ENCODE data around the gene SCYGR7. TPM values are rescaled to one million over a fixed set of nuclear protein-coding genes. Genes with fewer than 3 reads are reported as not detected.
"Not testable (repeated sequence)": the region's sequence is repeated elsewhere in the genome, so short reads cannot be mapped to it uniquely, and the experiment has no call there.

SCYGR7 gene, protein sequence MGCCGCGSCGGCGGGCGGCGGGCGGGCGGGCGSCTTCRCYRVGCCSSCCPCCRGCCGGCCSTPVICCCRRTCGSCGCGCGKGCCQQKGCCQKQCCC
- not detected for polyA plus RNA-seq

GRCh38 chr2:227728035-227728434 is at the start of gene SCYGR7:
TSS of gene SCYGR7 (plus strand) at chr2:227728335. CDS start at chr2:227728335, 0 bp downstream.
- WGBS, 3 donors = 82 to 91% (median 88%) methylated on average over 4 to 5 of the region's 5 CpGs
- no peak within 1 kb of the TSS for H3K27ac ChIP-seq (ENCODE audit: low read depth, low read length)

DNA sequence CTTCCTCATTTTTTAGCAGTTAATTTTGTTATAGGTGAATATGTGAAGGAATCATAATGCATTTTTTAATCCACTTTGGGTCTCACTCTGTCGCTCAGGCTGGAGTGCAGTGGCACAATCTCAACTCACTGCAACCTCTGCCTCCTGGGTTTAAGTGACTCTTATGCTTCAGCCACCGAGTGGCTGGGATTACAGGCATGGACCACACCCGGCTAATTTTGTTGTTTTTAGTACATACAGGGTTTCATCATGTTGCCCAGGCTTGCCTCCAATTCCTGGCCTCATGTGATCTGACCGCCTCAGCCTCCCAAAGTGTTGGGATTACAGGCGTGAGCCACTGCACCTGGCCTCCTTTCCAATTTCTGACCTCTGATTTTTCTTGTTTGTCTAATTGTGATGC is 43.9 kb upstream of the SCYGR7 start:
- H3K27ac ChIP-seq (ENCODE audit: low read depth, low read length) = no peak overlapping the region
- 67 to 77% (median 75%) methylated on average over 5 of the region's 5 CpGs for WGBS, 3 donors

GRCh38 chr2:227687189-227687588 is 40.9 kb upstream of the SCYGR7 start:
- WGBS, 3 donors = 81 to 89% (median 82%) methylated on average over 3 of the region's 3 CpGs

DNA sequence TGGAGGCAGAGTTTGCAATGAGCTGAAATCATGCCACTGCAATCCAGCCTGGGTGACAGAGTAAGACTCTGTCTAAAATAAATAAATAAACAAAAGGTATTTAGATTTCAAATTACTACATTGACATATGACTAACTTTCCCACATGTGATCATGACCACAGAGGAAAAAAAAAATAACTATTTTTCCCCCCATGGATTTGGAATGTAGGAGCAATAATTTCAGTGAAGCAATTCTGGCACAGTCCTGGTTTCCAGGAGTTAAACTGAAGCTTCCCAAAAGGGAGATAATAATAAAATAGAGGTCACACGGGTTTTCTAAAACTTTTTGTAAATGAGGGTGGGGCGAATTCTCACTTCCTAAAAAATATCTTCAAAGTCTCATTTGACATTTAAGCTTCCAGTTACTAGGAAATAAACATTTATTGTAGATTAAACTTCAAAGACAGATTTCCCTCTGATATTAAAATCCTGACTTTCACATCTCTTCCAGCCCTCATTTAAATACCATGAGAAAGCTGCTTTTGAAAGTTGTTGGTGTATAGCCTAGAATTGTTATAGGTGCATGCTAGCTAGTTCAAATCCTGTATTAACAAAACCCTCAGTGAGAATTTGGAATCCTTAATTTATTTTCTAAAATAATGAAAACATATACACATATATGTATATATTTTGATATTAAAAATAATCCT is 31.0 kb upstream of the SCYGR7 start:
- no peak overlapping the region for H3K27ac ChIP-seq (ENCODE audit: low read depth, low read length)
- 34 to 44% (median 42%) methylated on average over 2 of the region's 2 CpGs for whole genome bisulfite sequencing, 3 donors

More at GRCh38 chr2:227687189-227687588, 40.9 kb upstream of the SCYGR7 start:
- H3K27ac ChIP-seq (ENCODE audit: low read depth, low read length) = no peak overlapping the region

GRCh38 chr2:227701556-227701955 is 26.6 kb upstream of the SCYGR7 start:
- WGBS, 3 donors = 44 to 82% (median 80%) methylated on average over 3 of the region's 3 CpGs
- no peak overlapping the region for H3K27ac ChIP-seq (ENCODE audit: low read depth, low read length)

DNA sequence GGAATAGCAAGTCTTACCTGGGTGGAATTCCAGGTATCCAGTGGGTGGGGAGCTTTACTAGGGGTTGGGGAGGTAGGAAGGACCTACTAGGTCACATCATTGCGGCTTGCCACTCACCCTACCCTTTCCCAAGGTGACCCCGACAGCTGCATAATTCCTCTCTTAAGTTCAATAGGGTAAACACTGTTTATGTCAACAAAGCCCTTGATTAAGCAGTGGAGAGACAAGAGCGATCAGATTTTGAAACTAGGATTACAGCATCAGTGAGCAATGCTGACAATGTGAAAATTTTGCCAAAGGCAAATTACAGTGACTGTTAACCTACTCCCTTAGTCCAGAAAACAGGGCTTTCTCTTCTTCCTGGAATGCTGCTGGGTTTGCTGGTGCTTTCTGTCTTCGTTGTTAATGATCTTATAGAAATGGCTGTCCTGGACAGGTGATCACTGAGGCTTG is 24.8 kb upstream of the SCYGR7 start:
- H3K27ac ChIP-seq (ENCODE audit: low read depth, low read length) = no peak overlapping the region
- 15 to 60% (median 39%) methylated on average over 4 of the region's 4 CpGs for WGBS, 3 donors

DNA sequence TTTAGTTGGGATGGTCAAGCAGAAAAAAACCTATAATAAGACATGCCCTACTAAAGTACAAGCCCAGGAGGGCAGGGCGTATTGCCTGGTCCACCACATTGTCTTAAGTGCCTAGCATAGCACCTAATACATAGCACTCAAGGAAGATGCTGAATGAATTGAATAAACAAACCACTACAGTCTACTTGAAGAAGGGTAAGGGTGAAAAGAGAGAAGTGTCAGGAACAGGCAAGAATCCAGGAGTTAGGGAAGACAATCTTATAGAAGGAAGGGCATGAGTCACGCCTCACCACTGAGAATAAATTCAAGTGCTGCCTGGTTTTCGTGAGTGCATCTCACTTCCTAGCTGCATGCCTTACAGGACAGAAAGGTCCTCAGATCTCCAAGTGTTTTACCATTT is 24.2 kb upstream of the SCYGR7 start:
- no peak overlapping the region for H3K27ac ChIP-seq (ENCODE audit: low read depth, low read length)
- WGBS, 3 donors = 63 to 73% (median 69%) methylated on average over 3 of the region's 3 CpGs

GRCh38 chr2:227706859-227707258 is 21.3 kb upstream of the SCYGR7 start:
- no peak overlapping the region for H3K27ac ChIP-seq (ENCODE audit: low read depth, low read length)
- 71 to 83% (median 78%) methylated on average over 4 of the region's 4 CpGs for WGBS, 3 donors

GRCh38 chr2:227707390-227707789 is 20.7 kb upstream of the SCYGR7 start:
- H3K27ac ChIP-seq (ENCODE audit: low read depth, low read length) = no peak overlapping the region

DNA sequence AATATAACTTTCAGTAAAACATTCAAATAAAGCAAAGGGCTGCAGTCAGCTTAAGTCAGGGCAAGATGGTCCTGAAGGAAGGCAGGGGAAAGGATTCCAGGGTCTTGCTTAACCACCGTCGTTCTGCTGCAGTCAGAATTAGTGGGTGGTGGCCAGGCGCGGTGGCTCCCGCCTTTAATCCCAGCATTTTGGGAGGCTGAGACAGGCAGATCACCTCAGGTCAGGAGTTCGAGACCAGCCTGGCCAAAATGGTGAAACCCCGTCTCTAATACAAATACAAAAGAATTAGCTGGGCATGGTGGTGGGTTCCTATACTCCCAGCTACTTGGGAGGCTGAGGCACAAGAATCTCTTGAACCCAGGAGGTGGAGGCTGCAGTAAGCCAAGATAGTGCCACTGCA is 17.1 kb upstream of the SCYGR7 start:
- no peak overlapping the region for H3K27ac ChIP-seq (ENCODE audit: low read depth, low read length)
- 83 to 91% (median 90%) methylated on average over 7 of the region's 7 CpGs for WGBS, 3 donors

More at GRCh38 chr2:227707390-227707789, 20.7 kb upstream of the SCYGR7 start:
- WGBS, 3 donors = 81 to 92% (median 87%) methylated on average over 6 of the region's 6 CpGs

DNA sequence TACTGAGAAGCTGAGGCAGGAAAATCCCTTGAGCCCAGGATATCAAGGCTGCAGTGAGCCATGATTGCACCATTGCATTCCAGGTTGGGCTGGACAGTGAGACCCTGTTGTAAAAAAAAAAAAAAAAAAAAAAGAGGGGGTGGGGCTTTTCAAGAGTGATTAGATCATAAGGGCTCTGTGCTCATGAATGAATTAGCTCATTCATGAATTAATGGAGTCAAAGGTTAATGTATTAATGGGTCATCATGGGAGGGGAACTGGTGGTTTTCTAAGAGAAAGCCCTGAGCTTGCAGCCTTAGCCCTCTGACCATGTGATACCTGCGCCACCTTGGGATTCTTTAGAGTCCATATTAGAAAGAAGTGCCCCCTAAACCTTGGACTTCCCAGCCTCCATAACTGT is 14.8 kb upstream of the SCYGR7 start:
- 48 to 98% (median 85%) methylated on average over 1 of the region's 1 CpG for WGBS, 3 donors

GRCh38 chr2:227716501-227716900 is 11.6 kb upstream of the SCYGR7 start:
- H3K27ac ChIP-seq (ENCODE audit: low read depth, low read length) = no peak overlapping the region
- 83 to 96% (median 88%) methylated on average over 2 of the region's 2 CpGs for WGBS, 3 donors

More for the DNA sequence above, 14.8 kb upstream of the SCYGR7 start:
- H3K27ac ChIP-seq (ENCODE audit: low read depth, low read length) = no peak overlapping the region

GRCh38 chr2:227717687-227718567 is 10.2 kb upstream of the SCYGR7 start, which contains the start of gene SLC19A3:
TSS of gene SLC19A3 (minus strand) at chr2:227718028. CDS start at chr2:227702318, 15,710 bp downstream.
- 3 to 7% (median 4%) methylated on average over 35 of the region's 35 CpGs for WGBS, 3 donors
- peak within 1 kb of the TSS; percentile 31 for H3K27ac ChIP-seq (ENCODE audit: low read depth, low read length)

DNA sequence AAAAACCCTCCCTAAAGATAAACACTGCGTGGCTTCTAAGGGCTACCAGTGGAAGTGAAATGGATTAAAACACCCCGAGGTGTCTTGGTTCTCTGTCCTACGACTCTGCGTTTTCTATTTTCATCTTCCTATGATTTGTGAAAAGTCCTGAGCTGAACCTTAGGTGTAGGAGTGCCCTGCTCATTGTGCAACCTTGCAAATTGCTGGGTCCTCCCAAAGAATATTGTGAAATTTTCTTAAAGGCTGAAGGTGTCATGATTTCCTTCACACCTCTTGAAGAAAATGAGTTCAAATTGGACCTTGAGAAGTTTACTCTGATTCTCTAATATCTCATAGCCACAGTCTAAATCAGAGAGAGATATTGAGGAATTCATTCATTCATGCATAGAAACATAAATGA is 8.5 kb upstream of the SCYGR7 start:
- 78 to 89% (median 88%) methylated on average over 4 of the region's 4 CpGs for WGBS, 3 donors
- H3K27ac ChIP-seq (ENCODE audit: low read depth, low read length) = no peak overlapping the region

- WGBS, 3 donors = 85 to 91% (median 88%) methylated on average over 4 of the region's 4 CpGs
- no peak overlapping the region for H3K27ac ChIP-seq (ENCODE audit: low read depth, low read length)
Measured at GRCh38 chr2:227720680-227721079, 7.5 kb upstream of the SCYGR7 start.

- H3K27ac ChIP-seq (ENCODE audit: low read depth, low read length) = not testable (repeated sequence)
- 44 to 83% (median 74%) methylated on average over 7 of the region's 7 CpGs for WGBS, 3 donors
Measured at GRCh38 chr2:227722821-227723220, 5.3 kb upstream of the SCYGR7 start.

DNA sequence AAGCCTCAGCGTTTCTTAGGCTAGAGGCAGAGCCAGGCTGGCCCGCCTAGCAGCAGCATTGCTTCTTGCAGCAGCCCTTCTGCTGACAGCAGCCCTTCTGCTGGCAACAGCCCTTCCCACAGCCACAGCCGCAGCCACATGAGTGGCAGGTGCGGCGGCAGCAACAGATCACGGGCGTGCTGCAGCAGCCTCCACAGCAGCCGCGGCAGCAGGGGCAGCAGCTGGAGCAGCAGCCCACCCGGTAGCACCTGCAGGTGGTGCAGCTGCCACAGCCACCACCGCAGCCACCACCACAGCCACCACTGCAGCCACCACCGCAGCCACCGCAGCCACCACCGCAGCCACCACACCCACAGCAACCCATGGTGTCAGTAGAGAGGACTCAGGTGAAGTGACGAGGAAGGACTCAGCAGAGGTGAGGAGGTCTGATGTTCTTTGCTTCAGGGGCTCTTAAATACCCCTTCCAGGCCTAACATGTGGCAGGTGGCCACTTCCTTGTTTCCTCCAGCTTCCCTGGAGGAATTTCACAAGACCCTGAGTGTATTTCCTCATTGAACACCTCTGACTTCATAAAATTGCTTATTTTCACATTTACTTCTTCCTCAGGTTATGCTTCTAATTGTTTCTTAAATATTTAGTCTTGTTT is 3.6 kb upstream of the SCYGR7 start, which contains the start of gene SCYGR6:
Gene SCYGR6 (minus strand): TSS at position 364 of the 646 bp plus-strand sequence. CDS start 0 bp downstream, at position 364.
- no peak within 1 kb of the TSS for H3K27ac ChIP-seq (ENCODE audit: low read depth, low read length)
- 83 to 94% (median 90%) methylated on average over 13 to 15 of the region's 15 CpGs for WGBS, 3 donors

- H3K27ac ChIP-seq (ENCODE audit: low read depth, low read length) = no peak overlapping the region
- 67 to 78% (median 74%) methylated on average over 14 of the region's 14 CpGs for WGBS, 3 donors
Measured at GRCh38 chr2:227739351-227739750, 11.2 kb downstream of the SCYGR7 start.

Data from adipose tissue (tissue), 3 donors.